Sigmoid colon (tissue), 7 donors: ENCODE results near the gene TSPAN14. TPM values are rescaled to one million over a fixed set of nuclear protein-coding genes. Genes with fewer than 3 reads are reported as not detected.

Source experiments
- DNase-seq: peaks from one replicate; pipeline ENCODE4 v3.0.0-alpha.2; 2019
- H3K27ac ChIP-seq, 4 donors: fragments of 200-600 bp; sonication (generic); one replicate each; pipeline ENCODE4 v1.5.1; 2016 to 2019; ENCODE audit warnings: mild to moderate bottlenecking in 1 of 4
- H3K27me3 ChIP-seq, 3 donors: fragments of 200-600 bp; sonication (generic); one replicate each; pipeline ENCODE4 v1.5.1; 2019; ENCODE audit warnings: mild to moderate bottlenecking in 1 of 3
- H3K36me3 ChIP-seq, 4 donors: fragments of 200-600 bp; sonication (generic); one replicate each; pipeline ENCODE4 v1.5.1; 2016 to 2019
- H3K4me1 ChIP-seq, 4 donors: fragments of 200-600 bp; sonication (generic); one replicate each; pipeline ENCODE4 v1.5.1; 2017 to 2019
- H3K4me3 ChIP-seq, 4 donors: fragments of 200-600 bp; sonication (generic); one replicate each; pipeline ENCODE4 v1.5.1; 2017 to 2019; ENCODE audit warnings: mild to moderate bottlenecking in 2 of 4, moderate library complexity in 1 of 4
- H3K9me3 ChIP-seq, 4 donors: fragments of 200-600 bp in 3 of 4; sonication (generic) in 3 of 4; one replicate each; pipeline versions ENCODE4 v1.5.1 to v1.6.1; 2013 to 2019
- EP300 ChIP-seq, 4 donors: sonication (generic); formaldehyde crosslinking; IDR thresholded peaks; one replicate each; pipeline ENCODE4 v1.6.1; 2017; ENCODE audit warnings: antibody characterized with exemption in 4 of 4
- POLR2A ChIP-seq, 2 donors: fragments of 450-650 bp; IDR thresholded peaks; one replicate each; pipeline ENCODE4 v1.6.1; 2016; ENCODE audit warnings: antibody characterized with exemption in 2 of 2, mild to moderate bottlenecking in 2 of 2, moderate library complexity in 2 of 2
- POLR2AphosphoS5 ChIP-seq, 4 donors: sonication (generic); formaldehyde crosslinking; IDR thresholded peaks; one replicate each; pipeline ENCODE4 v1.6.1; 2017; ENCODE audit warnings: antibody characterized with exemption in 4 of 4
- WGBS, 2 donors: extraction: QIAGEN DNeasy Blood & Tissue Kit; methylation state at CpG; one replicate each; pipeline ENCODE4 v1.1.7; 2013; 5-methylcytosine and 5-hydroxymethylcytosine counted together
- intact Hi-C: fragments of 100-400 bp; cut with DNase I; formaldehyde crosslinking; loops from one replicate; pipeline ENCODE4 v1.15.1; 2023
- polyA plus RNA-seq, 3 donors: library from polyadenylated mRNA; stranded (reverse); fragments of 200-250 nt; gene quantifications; one replicate each; pipeline ENCODE4 v1.2.3, GENCODE V29; 2013
- total RNA-seq, 4 donors: library from RNA; depleted of rRNA; stranded (reverse); fragments of >200 nt; gene quantifications; one replicate each; pipeline ENCODE4 v1.1.0, GENCODE V29; 2016
- TF ChIP-seq, protein P1 (sequence below), 4 experiments: fragments of 450-650 bp in 3 of 4; fragments of 200-600 bp in 1 of 4; IDR thresholded peaks; one replicate each; pipeline ENCODE4 v1.5.1; 2016 to 2019; ENCODE audit warnings: antibody characterized with exemption in 4 of 4, mild to moderate bottlenecking in 3 of 4, moderate library complexity in 2 of 4
- donor health status: healthy with polysubstance abuse.
- donor health status: Bipolar disorder and iron deficiency.
- donor health status: healthy.

TSPAN14 gene
- total and polyA plus RNA-seq, 7 donors, result 12.0 to 67.3 (median 23.5) TPM

DNA sequence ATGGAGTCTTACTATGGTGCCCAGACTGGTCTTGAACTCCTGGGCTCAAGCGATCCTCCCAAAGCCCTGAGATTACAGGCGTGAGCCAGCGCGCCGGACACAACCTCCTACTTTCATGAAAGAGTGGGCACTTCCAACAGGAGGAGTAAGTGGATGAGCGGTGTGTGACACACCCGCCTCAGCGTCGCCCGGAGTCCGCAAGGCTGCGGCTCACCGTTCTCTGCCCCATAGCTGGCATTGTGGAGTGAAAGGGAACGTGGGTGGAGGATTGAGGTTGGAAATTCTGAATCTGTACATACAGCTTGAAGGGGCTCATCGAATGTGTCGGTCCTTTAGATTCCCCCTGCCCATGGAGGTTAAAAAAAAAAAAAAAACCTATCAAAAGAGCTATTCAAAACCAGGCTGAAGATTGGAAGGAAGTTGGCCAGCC is 46.3 kb upstream of the TSPAN14 start:
- no peak for DNase-seq
- no peaks in the 10 kb centered on the region for H3K9me3 ChIP-seq
- H3K27me3 ChIP-seq, result no peaks in the 10 kb centered on the region
- WGBS, 2 donors, result 4 to 9% methylated on average over 16 of the region's 16 CpGs
- H3K4me3 ChIP-seq, result peak overlapping the region; percentile 72 to 78 (median 75)
- TF ChIP-seq POLR2AphosphoS5 (IDR thresholded peaks at IDR 0.05) (no peak), POLR2A (IDR thresholded peaks at IDR 0.05) (no peak), EP300 (IDR thresholded peaks at IDR 0.05) (no peak)
- TF ChIP-seq, protein P1, sequence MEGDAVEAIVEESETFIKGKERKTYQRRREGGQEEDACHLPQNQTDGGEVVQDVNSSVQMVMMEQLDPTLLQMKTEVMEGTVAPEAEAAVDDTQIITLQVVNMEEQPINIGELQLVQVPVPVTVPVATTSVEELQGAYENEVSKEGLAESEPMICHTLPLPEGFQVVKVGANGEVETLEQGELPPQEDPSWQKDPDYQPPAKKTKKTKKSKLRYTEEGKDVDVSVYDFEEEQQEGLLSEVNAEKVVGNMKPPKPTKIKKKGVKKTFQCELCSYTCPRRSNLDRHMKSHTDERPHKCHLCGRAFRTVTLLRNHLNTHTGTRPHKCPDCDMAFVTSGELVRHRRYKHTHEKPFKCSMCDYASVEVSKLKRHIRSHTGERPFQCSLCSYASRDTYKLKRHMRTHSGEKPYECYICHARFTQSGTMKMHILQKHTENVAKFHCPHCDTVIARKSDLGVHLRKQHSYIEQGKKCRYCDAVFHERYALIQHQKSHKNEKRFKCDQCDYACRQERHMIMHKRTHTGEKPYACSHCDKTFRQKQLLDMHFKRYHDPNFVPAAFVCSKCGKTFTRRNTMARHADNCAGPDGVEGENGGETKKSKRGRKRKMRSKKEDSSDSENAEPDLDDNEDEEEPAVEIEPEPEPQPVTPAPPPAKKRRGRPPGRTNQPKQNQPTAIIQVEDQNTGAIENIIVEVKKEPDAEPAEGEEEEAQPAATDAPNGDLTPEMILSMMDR (IDR thresholded peaks at IDR 0.05), result no peak
- no peaks in the 10 kb centered on the region for H3K36me3 ChIP-seq
- H3K27ac ChIP-seq, result peak overlapping the region; percentile 65 to 87 (median 86)
- peaks cover 0 to 48% (median 44%) of the 10 kb centered on the region in 4 donors for H3K4me1 ChIP-seq
- intact Hi-C loops, result no loop called here

DNA sequence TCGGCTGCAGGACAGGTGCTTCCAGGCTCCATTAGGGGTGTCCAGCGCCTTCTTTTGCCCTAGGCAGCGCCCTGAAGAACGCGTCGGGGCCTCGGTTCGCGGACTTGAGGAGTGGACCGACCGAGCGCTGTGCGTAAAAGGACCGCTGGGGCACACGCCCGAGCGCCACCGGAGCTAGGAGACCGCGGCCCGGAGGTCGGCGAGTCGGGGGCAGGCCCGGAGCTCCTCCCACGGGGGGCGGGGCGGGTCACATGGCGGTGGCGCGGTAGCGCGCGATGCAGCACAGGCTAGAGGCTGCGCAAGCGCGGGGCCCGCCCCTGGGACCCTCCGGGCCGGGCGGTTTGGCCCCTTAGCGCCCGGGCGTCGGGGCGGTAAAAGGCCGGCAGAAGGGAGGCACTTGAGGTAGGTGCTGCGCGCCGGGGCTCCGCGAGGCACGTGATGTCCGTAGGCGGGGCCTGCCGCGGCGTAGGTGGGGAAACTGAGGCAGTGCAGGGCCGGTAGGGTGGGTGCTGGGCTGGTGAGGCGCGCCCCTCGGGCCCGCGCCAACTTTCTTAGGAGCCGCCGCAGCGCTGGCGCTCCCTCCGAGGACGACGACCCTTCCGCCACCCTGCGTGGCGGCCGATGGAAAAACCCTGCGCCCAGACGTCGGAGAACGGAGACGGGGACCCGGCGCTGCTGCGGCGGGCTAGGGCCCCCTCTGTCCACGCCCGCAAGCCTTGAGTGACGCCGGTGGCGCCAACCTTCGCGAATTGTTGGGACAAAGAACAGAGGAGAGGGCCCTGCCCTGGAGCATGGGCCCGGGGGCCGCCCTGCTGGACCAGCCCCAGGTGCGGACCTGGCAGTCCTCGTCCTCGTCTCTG is 45.6 kb upstream of the TSPAN14 start, which contains the start of gene PRXL2A:
Gene PRXL2A (plus strand): TSS at position 310 of the 860 bp plus-strand sequence. CDS start 11,917 bp downstream, outside the sequence.
- Histone ChIP-seq H3K27ac (peak within 1 kb of the TSS; percentile 65 to 87 (median 86)), H3K4me3 (peak within 1 kb of the TSS; percentile 72 to 78 (median 75)), H3K4me1 (peaks cover 0 to 54% (median 50%) of the 10 kb centered on the region in 4 donors), H3K9me3 (no peaks in the 10 kb centered on the region), H3K36me3 (no peaks in the 10 kb centered on the region), H3K27me3 (no peaks in the 10 kb centered on the region)
- DNase-seq, result peak; percentile 91
- WGBS, 2 donors, result 1% methylated on average over 96 of the region's 96 CpGs
- no peak for TF ChIP-seq EP300 (IDR thresholded peaks at IDR 0.05)
- TF ChIP-seq, protein P1 (IDR thresholded peaks at IDR 0.05), result no peak
- peak; percentile 55 to 84 (median 74) for TF ChIP-seq POLR2AphosphoS5 (IDR thresholded peaks at IDR 0.05)
- peak in 1 of 2 donors; percentile 27 for TF ChIP-seq POLR2A (IDR thresholded peaks at IDR 0.05)
- intact Hi-C loops, result no loop called here

DNA sequence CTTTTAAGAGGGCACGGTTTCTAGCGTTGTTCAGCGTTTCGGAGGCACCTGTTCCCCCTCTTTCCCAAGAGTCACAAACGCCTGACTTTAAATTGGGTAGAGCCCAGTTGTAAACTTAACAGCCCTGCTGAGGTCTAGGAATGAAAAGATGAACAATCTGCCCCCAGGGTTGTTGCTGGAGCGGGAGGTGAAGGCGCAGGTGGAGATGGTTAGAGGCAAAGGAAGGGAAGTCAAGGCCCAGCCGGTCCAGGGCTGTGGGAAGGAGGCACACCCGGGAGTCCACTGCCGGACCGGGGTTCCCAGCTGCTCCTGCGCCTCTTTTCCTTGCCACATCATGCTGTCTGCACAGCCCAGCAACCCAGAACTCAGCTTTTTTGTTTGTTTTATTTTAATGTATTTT is 45.0 kb upstream of the TSPAN14 start:
- peak overlapping the region; percentile 65 to 87 (median 86) for H3K27ac ChIP-seq
- TF ChIP-seq EP300 (IDR thresholded peaks at IDR 0.05) (no peak), POLR2AphosphoS5 (IDR thresholded peaks at IDR 0.05) (no peak), POLR2A (IDR thresholded peaks at IDR 0.05) (no peak)
- TF ChIP-seq, protein P1 (IDR thresholded peaks at IDR 0.05), result no peak
- H3K27me3 ChIP-seq, result no peaks in the 10 kb centered on the region
- 16 to 40% methylated on average over 12 of the region's 12 CpGs for WGBS, 2 donors
- H3K4me3 ChIP-seq, result peak overlapping the region; percentile 72 to 78 (median 75)
- no peaks in the 10 kb centered on the region for H3K36me3 ChIP-seq
- no peaks in the 10 kb centered on the region for H3K9me3 ChIP-seq
- peaks cover 0 to 61% (median 57%) of the 10 kb centered on the region in 4 donors for H3K4me1 ChIP-seq
- DNase-seq, result no peak
- intact Hi-C loops, result no loop called here

DNA sequence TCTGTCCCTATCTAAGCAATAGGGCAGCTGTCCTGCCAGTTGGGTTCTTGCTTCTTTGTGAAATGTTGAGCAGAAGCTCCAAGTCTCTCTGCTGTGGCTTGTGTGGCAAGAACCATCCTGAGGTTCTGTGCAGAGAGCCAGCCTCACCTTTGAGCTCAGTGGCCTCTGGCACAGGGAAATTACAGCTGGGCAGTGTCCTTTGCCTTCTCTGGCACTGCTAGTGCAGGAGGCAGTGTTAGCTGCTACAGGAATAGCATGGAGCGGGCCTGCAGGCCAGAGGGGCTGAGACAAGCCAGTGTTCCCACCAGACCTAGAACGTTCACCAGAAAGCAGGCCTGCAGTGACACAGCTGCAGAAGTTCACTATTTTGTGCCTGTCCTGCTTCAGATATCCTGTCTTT is 44.0 kb upstream of the TSPAN14 start:
- peaks cover 0 to 70% (median 67%) of the 10 kb centered on the region in 4 donors for H3K4me1 ChIP-seq
- intact Hi-C loops, result loop anchor here (5.0 kb wide), 1 partner anchor 42 kb away; the partner anchor contains the start of gene TSPAN14

More for the DNA sequence above, 44.0 kb upstream of the TSPAN14 start:
- Histone ChIP-seq H3K9me3 (no peaks in the 10 kb centered on the region), H3K27me3 (no peaks in the 10 kb centered on the region), H3K27ac (peak overlapping the region in 3 of 4 donors; percentile 86 to 87 (median 86)), H3K36me3 (no peaks in the 10 kb centered on the region), H3K4me3 (peak overlapping the region in 1 of 4 donors; percentile 15)
- WGBS, 2 donors, result 19 to 61% methylated on average over 2 of the region's 2 CpGs
- no peak for DNase-seq
- TF ChIP-seq, protein P1 (IDR thresholded peaks at IDR 0.05), result no peak
- TF ChIP-seq POLR2AphosphoS5 (IDR thresholded peaks at IDR 0.05), result peak in 1 of 4 donors; percentile 17
